CD14-positive monocyte (primary cell): ENCODE measurements around the gene RHBDL3. TPM values are rescaled to one million over a fixed set of nuclear protein-coding genes. Genes with fewer than 3 reads are reported as not detected.

Experiments used
- DNase-seq, 3 donors: peaks; one replicate each; pipeline ENCODE4 v3.0.0-alpha.2; 2011 to 2022
- H2AFZ ChIP-seq: 2 replicates; pipeline ENCODE4 v1.6.0; 2012; ENCODE audit warnings: mild to moderate bottlenecking, low read depth, low read length, inconsistent platforms; ENCODE audit not compliant: insufficient read depth, poor library complexity, severe bottlenecking
- H3K27ac ChIP-seq, 2 donors: 1 replicate in 1 of 2; 2 replicates in 1 of 2; pipeline ENCODE4 v1.5.1; 2012 to 2013; ENCODE audit warnings: low read length in 2 of 2, control low read depth in 1 of 2, inconsistent platforms in 1 of 2, low read depth in 1 of 2, mild to moderate bottlenecking in 1 of 2
- H3K27me3 ChIP-seq, 2 donors: one replicate each; pipeline versions ENCODE4 v1.6.0 to v1.6.1; 2011 to 2013; ENCODE audit warnings: low read length in 2 of 2; ENCODE audit not compliant: control insufficient read depth in 2 of 2, insufficient read depth in 2 of 2
- H3K36me3 ChIP-seq, 2 donors: replicated peaks in 1 of 2; 1 replicate in 1 of 2; 2 replicates in 1 of 2; pipeline versions ENCODE4 v1.5.1 to v1.6.1; 2012 to 2013; ENCODE audit warnings: low read length in 2 of 2, control low read depth in 1 of 2, inconsistent platforms in 1 of 2, mild to moderate bottlenecking in 1 of 2; ENCODE audit not compliant: insufficient read depth in 2 of 2, control insufficient read depth in 1 of 2
- H3K4me1 ChIP-seq, 2 donors: 1 replicate in 1 of 2; 2 replicates in 1 of 2; pipeline versions ENCODE4 v1.5.1 to v1.6.1; 2012 to 2013; ENCODE audit warnings: low read length in 2 of 2, control low read depth in 1 of 2, inconsistent platforms in 1 of 2, mild to moderate bottlenecking in 1 of 2, moderate library complexity in 1 of 2; ENCODE audit not compliant: insufficient read depth in 2 of 2, control insufficient read depth in 1 of 2
- H3K4me2 ChIP-seq: replicated peaks from 2 replicates; pipeline ENCODE3; 2012; ENCODE audit warnings: low read length, moderate library complexity, mild to moderate bottlenecking; ENCODE audit not compliant: poor library complexity, severe bottlenecking; ENCODE audit errors: extremely low read depth
- H3K4me3 ChIP-seq, 3 experiments: fragments of 200-600 bp in 1 of 3; sonication (generic) in 1 of 3; replicated peaks in 1 of 3; 1 replicate in 2 of 3; 2 replicates in 1 of 3; pipeline ENCODE4 v1.5.1; 2011 to 2013; ENCODE audit warnings: low read length in 3 of 3, mild to moderate bottlenecking in 3 of 3, control low read depth in 2 of 3, low read depth in 2 of 3, inconsistent platforms in 1 of 3, moderate library complexity in 1 of 3
- H3K79me2 ChIP-seq: 2 replicates; pipeline ENCODE4 v1.6.0; 2012; ENCODE audit warnings: mild to moderate bottlenecking, control low read depth, inconsistent platforms, low read length, moderate library complexity; ENCODE audit not compliant: insufficient read depth
- H3K9ac ChIP-seq: 2 replicates; pipeline ENCODE4 v1.6.0; 2017; ENCODE audit warnings: low read length, mild to moderate bottlenecking; ENCODE audit not compliant: insufficient read depth, poor library complexity, severe bottlenecking
- H3K9me3 ChIP-seq, 2 donors: replicated peaks in 1 of 2; 1 replicate in 1 of 2; 2 replicates in 1 of 2; pipeline versions ENCODE4 v1.5.1 to v1.6.1; 2012 to 2013; ENCODE audit warnings: low read length in 2 of 2, control low read depth in 1 of 2; ENCODE audit not compliant: control insufficient read depth in 1 of 2, insufficient read depth in 1 of 2
- H4K20me1 ChIP-seq: 2 replicates; pipeline ENCODE4 v1.6.0; 2012; ENCODE audit warnings: mild to moderate bottlenecking, low read length, control low read depth, moderate library complexity; ENCODE audit not compliant: insufficient read depth
- H3K27ac Mint-ChIP-seq, 7 donors: one replicate each; pipeline ENCODE4 v1.8.0; 2020; ENCODE audit warnings: mild to moderate bottlenecking in 7 of 7, mixed read lengths in 7 of 7, moderate library complexity in 6 of 7, inconsistent platforms in 2 of 7
- H3K27me3 Mint-ChIP-seq, 3 donors: one replicate each; pipeline ENCODE4 v1.8.0; 2021 to 2022; ENCODE audit warnings: low read depth in 3 of 3, mild to moderate bottlenecking in 3 of 3, mixed read lengths in 3 of 3, moderate library complexity in 3 of 3, inconsistent platforms in 1 of 3
- H3K36me3 Mint-ChIP-seq, 2 donors: one replicate each; pipeline ENCODE4 v1.8.0; 2020; ENCODE audit warnings: mixed read lengths in 2 of 2, inconsistent platforms in 1 of 2, mild to moderate bottlenecking in 1 of 2
- H3K4me1 Mint-ChIP-seq: one replicate; pipeline ENCODE4 v1.8.0; 2020; ENCODE audit warnings: mild to moderate bottlenecking, mixed read lengths
- H3K4me3 Mint-ChIP-seq, 2 donors: one replicate each; pipeline ENCODE4 v1.8.0; 2020; ENCODE audit warnings: mild to moderate bottlenecking in 2 of 2, mixed read lengths in 2 of 2, moderate library complexity in 1 of 2
- H3K9me3 Mint-ChIP-seq, 7 donors: one replicate each; pipeline ENCODE4 v1.8.0; 2020 to 2022; ENCODE audit warnings: mixed read lengths in 7 of 7, mild to moderate bottlenecking in 6 of 7, moderate library complexity in 6 of 7, inconsistent platforms in 2 of 7
- CTCF ChIP-seq: fragments of 200-600 bp; IDR thresholded peaks from one replicate; pipeline ENCODE4 v1.8.0; 2022; ENCODE audit warnings: antibody characterized with exemption, mild to moderate bottlenecking
- WGBS: methylation state at CpG from one replicate; pipeline ENCODE4 v1.1.5; 2013; ENCODE audit warnings: missing lambda C conversion rate; ENCODE audit not compliant: insufficient coverage; 5-methylcytosine and 5-hydroxymethylcytosine counted together
- intact Hi-C, 2 donors: fragments of 100-400 bp; cut with micrococcal nuclease; formaldehyde crosslinking; loops; one replicate each; pipeline versions ENCODE4 v1.15.0 to v1.15.1; 2023
- polyA plus RNA-seq, 3 donors: library from polyadenylated mRNA; depleted of rRNA in 1 of 3; unstranded in 2 of 3; stranded (reverse) in 1 of 3; fragments of 300-500 nt in 2 of 3; fragments of >200 nt in 1 of 3; fragmentation: Illumina TruSeq in 2 of 3; gene quantifications; 1 replicate in 2 of 3; 2 replicates in 1 of 3; pipeline ENCODE4 v1.2.3, GENCODE V29; 2012 to 2021

Gene RHBDL3
- polyA plus RNA-seq, 3 donors = 0.05 TPM; not detected in 2

DNA sequence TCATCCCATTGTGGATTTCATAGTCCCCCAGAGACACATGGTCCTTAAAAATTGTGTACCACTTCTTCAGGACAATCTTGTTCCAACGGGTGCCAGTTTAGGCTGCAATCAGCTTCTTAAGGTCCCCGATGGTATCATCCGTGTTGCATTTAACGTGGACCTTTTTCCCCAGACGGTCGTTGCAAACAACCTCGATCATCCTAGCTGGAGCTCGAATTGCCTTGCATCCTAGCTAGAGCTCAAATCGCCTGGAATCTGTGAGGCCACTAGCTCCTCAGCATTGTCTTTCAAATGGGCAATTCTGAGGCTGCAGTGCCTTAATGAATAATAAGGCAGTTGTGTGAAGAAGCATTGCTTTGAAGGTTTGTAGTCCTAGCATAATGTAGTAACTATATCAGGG is 37.7 kb upstream of the RHBDL3 start:
- no peak overlapping the region for H2AFZ ChIP-seq
- no peak overlapping the region for H3K9ac ChIP-seq
- TF ChIP-seq CTCF = no peak
- no peaks in the 10 kb centered on the region for H3K27me3 Mint-ChIP-seq
- H3K4me2 ChIP-seq = no peak overlapping the region
- no peaks in the 10 kb centered on the region for H3K9me3 ChIP-seq
- no peak overlapping the region for H3K4me3 Mint-ChIP-seq
- H3K27ac Mint-ChIP-seq = no peak overlapping the region
- H3K79me2 ChIP-seq = no peaks in the 10 kb centered on the region
- H3K4me1 ChIP-seq = no peaks in the 10 kb centered on the region
- H3K9me3 Mint-ChIP-seq = no peaks in the 10 kb centered on the region
- WGBS = 99% methylated on average over 9 of the region's 9 CpGs
- peaks cover 35 to 58% of the 10 kb centered on the region in 2 donors for H3K36me3 Mint-ChIP-seq
- intact Hi-C loops = no loop called here
- H3K4me1 Mint-ChIP-seq = no peaks in the 10 kb centered on the region
- H4K20me1 ChIP-seq = no peaks in the 10 kb centered on the region
- DNase-seq = no peak
- peaks cover 18 to 55% of the 10 kb centered on the region in 2 donors for H3K36me3 ChIP-seq
- H3K27me3 ChIP-seq = no peaks in the 10 kb centered on the region
- no peak overlapping the region for H3K27ac ChIP-seq
- no peak overlapping the region for H3K4me3 ChIP-seq

DNA sequence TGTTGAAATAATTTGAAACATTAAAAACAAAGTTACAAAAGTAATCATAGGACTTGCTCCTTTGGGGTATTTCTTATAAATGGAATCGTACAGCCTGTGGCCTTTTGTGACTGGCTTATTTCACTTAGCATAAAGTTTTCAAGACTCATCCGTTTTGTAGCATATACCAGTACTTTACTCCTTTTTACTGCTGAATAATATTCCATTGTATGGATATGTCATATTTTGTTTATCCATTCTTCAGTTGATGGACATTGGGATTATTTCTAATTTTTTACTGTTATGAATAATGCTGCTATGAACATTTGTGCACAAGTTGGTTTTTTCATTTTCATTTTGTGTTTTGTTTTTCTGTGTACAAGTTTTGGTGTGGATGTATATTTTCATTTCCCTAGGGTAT is 30.0 kb upstream of the RHBDL3 start:
- Histone ChIP-seq H2AFZ (no peak overlapping the region), H3K4me3 (no peak overlapping the region), H3K36me3 (no peaks in the 10 kb centered on the region), H4K20me1 (no peaks in the 10 kb centered on the region), H3K27me3 (no peaks in the 10 kb centered on the region), H3K4me1 (peaks cover 7 to 8% of the 10 kb centered on the region in 2 donors), H3K27ac (no peak overlapping the region), H3K4me2 (no peak overlapping the region), H3K9me3 (no peaks in the 10 kb centered on the region), H3K9ac (no peak overlapping the region), H3K79me2 (no peaks in the 10 kb centered on the region)
- peaks cover 0 to 2% (median 0%) of the 10 kb centered on the region in 3 donors for H3K27me3 Mint-ChIP-seq
- peaks cover 0 to 2% of the 10 kb centered on the region in 2 donors for H3K36me3 Mint-ChIP-seq
- no peak overlapping the region for H3K27ac Mint-ChIP-seq
- no peak overlapping the region for H3K4me3 Mint-ChIP-seq
- DNase-seq = no peak
- no peaks in the 10 kb centered on the region for H3K9me3 Mint-ChIP-seq
- TF ChIP-seq CTCF = no peak
- intact Hi-C loops = no loop called here
- peaks cover 13% of the 10 kb centered on the region for H3K4me1 Mint-ChIP-seq
- WGBS = no CpG with 5 or more reads among the region's 2 CpGs
